GM12878 (cell line): ENCODE results near the gene TRMO. TPM values are rescaled to one million over a fixed set of nuclear protein-coding genes. Genes with fewer than 3 reads are reported as not detected.

Experiments
- ATF7 ChIP-seq: fragments of 450-650 bp; IDR thresholded peaks from 2 replicates; pipeline ENCODE4 v1.6.1; 2016; ENCODE audit warnings: low read depth, mild to moderate bottlenecking
- MEF2A ChIP-seq: IDR thresholded peaks from 2 replicates; pipeline ENCODE4 v1.6.1; 2011; ENCODE audit warnings: low read depth, mild to moderate bottlenecking, low read length, moderate library complexity; ENCODE audit not compliant: insufficient read depth
- polyA plus RNA-seq, 11 experiments: library from polyadenylated mRNA; depleted of rRNA in 4 of 11; unstranded in 6 of 11; stranded (reverse) in 5 of 11; fragments of >200 nt; fragmentation: Nextera tagmentation in 4 of 11; fragmentation: Illumina TruSeq in 1 of 11; extraction: Ambion mirVana in 4 of 11; extraction: Trizol in 1 of 11; gene quantifications; 1 replicate in 1 of 11; 2 replicates in 10 of 11; pipeline versions ENCODE4 v1.2.1 to v1.2.3, GENCODE V29; 2011 to 2016; ENCODE audit warnings: inconsistent platforms in 2 of 11, missing spikeins in 2 of 11, low read depth in 1 of 11
- total RNA-seq, 4 experiments: library from RNA; depleted of rRNA in 3 of 4; stranded (reverse); fragments of >200 nt in 3 of 4; fragmentation: Illumina TruSeq in 1 of 4; extraction: Trizol in 1 of 4; gene quantifications; 2 replicates each; pipeline versions ENCODE4 v1.2.1 to v1.2.3, GENCODE V29; 2013 to 2021
- TF ChIP-seq, protein P1 (sequence below): fragments of 450-650 bp; IDR thresholded peaks from 2 replicates; pipeline ENCODE4 v1.6.1; 2017; ENCODE audit warnings: antibody characterized with exemption, mild to moderate bottlenecking, moderate library complexity
- TF ChIP-seq, protein P2 (sequence below): fragments of 450-650 bp; IDR thresholded peaks from 2 replicates; pipeline ENCODE4 v1.6.1; 2016; ENCODE audit warnings: mild to moderate bottlenecking, moderate library complexity, borderline replicate concordance
- TF ChIP-seq, protein P3 (sequence below): IDR thresholded peaks from 2 replicates; pipeline ENCODE4 v1.6.1; 2012; ENCODE audit warnings: improper control_type of control experiment, low read depth, low read length; ENCODE audit not compliant: insufficient replicate concordance
- TF ChIP-seq, protein P4 (sequence below): fragments of 450-650 bp; IDR thresholded peaks from 2 replicates; pipeline ENCODE4 v1.6.1; 2017; ENCODE audit warnings: mild to moderate bottlenecking, moderate library complexity

The TRMO gene
- total and polyA plus RNA-seq, 10 of the 15 experiments (the other 5 are each of a cell fraction or from before 2014, with no cell fraction given) = 5.8 to 23.6 (median 15.3) TPM

DNA sequence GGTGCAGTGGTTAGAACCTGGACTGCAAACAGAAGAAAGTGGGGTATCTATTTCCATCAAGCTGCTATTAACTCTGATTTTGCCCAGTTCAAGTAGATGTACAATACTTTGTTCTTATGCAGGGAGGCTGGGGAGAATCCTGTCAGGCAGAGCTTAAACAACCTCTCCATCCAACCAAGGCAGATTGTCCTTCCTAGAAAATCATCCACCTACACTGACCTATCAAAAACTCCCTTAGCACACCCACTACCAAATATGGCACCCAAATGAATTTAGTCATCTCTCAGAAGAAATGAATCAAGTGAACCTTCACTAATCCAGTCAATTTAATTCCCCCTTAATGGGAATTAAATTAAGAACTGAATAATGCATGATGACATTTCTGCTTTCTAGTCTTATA lies 34.0 kb upstream of the TRMO start (continued):
- TF ChIP-seq, protein P1, sequence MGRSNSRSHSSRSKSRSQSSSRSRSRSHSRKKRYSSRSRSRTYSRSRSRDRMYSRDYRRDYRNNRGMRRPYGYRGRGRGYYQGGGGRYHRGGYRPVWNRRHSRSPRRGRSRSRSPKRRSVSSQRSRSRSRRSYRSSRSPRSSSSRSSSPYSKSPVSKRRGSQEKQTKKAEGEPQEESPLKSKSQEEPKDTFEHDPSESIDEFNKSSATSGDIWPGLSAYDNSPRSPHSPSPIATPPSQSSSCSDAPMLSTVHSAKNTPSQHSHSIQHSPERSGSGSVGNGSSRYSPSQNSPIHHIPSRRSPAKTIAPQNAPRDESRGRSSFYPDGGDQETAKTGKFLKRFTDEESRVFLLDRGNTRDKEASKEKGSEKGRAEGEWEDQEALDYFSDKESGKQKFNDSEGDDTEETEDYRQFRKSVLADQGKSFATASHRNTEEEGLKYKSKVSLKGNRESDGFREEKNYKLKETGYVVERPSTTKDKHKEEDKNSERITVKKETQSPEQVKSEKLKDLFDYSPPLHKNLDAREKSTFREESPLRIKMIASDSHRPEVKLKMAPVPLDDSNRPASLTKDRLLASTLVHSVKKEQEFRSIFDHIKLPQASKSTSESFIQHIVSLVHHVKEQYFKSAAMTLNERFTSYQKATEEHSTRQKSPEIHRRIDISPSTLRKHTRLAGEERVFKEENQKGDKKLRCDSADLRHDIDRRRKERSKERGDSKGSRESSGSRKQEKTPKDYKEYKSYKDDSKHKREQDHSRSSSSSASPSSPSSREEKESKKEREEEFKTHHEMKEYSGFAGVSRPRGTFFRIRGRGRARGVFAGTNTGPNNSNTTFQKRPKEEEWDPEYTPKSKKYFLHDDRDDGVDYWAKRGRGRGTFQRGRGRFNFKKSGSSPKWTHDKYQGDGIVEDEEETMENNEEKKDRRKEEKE = no peak
- TF ChIP-seq, protein P2, sequence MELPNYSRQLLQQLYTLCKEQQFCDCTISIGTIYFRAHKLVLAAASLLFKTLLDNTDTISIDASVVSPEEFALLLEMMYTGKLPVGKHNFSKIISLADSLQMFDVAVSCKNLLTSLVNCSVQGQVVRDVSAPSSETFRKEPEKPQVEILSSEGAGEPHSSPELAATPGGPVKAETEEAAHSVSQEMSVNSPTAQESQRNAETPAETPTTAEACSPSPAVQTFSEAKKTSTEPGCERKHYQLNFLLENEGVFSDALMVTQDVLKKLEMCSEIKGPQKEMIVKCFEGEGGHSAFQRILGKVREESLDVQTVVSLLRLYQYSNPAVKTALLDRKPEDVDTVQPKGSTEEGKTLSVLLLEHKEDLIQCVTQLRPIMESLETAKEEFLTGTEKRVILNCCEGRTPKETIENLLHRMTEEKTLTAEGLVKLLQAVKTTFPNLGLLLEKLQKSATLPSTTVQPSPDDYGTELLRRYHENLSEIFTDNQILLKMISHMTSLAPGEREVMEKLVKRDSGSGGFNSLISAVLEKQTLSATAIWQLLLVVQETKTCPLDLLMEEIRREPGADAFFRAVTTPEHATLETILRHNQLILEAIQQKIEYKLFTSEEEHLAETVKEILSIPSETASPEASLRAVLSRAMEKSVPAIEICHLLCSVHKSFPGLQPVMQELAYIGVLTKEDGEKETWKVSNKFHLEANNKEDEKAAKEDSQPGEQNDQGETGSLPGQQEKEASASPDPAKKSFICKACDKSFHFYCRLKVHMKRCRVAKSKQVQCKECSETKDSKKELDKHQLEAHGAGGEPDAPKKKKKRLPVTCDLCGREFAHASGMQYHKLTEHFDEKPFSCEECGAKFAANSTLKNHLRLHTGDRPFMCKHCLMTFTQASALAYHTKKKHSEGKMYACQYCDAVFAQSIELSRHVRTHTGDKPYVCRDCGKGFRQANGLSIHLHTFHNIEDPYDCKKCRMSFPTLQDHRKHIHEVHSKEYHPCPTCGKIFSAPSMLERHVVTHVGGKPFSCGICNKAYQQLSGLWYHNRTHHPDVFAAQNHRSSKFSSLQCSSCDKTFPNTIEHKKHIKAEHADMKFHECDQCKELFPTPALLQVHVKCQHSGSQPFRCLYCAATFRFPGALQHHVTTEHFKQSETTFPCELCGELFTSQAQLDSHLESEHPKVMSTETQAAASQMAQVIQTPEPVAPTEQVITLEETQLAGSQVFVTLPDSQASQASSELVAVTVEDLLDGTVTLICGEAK = no peak
- TF ChIP-seq, protein P3, sequence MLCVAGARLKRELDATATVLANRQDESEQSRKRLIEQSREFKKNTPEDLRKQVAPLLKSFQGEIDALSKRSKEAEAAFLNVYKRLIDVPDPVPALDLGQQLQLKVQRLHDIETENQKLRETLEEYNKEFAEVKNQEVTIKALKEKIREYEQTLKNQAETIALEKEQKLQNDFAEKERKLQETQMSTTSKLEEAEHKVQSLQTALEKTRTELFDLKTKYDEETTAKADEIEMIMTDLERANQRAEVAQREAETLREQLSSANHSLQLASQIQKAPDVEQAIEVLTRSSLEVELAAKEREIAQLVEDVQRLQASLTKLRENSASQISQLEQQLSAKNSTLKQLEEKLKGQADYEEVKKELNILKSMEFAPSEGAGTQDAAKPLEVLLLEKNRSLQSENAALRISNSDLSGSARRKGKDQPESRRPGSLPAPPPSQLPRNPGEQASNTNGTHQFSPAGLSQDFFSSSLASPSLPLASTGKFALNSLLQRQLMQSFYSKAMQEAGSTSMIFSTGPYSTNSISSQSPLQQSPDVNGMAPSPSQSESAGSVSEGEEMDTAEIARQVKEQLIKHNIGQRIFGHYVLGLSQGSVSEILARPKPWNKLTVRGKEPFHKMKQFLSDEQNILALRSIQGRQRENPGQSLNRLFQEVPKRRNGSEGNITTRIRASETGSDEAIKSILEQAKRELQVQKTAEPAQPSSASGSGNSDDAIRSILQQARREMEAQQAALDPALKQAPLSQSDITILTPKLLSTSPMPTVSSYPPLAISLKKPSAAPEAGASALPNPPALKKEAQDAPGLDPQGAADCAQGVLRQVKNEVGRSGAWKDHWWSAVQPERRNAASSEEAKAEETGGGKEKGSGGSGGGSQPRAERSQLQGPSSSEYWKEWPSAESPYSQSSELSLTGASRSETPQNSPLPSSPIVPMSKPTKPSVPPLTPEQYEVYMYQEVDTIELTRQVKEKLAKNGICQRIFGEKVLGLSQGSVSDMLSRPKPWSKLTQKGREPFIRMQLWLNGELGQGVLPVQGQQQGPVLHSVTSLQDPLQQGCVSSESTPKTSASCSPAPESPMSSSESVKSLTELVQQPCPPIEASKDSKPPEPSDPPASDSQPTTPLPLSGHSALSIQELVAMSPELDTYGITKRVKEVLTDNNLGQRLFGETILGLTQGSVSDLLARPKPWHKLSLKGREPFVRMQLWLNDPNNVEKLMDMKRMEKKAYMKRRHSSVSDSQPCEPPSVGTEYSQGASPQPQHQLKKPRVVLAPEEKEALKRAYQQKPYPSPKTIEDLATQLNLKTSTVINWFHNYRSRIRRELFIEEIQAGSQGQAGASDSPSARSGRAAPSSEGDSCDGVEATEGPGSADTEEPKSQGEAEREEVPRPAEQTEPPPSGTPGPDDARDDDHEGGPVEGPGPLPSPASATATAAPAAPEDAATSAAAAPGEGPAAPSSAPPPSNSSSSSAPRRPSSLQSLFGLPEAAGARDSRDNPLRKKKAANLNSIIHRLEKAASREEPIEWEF = no peak
- TF ChIP-seq MEF2A (no peak), ATF7 (no peak)
- TF ChIP-seq, protein P4, sequence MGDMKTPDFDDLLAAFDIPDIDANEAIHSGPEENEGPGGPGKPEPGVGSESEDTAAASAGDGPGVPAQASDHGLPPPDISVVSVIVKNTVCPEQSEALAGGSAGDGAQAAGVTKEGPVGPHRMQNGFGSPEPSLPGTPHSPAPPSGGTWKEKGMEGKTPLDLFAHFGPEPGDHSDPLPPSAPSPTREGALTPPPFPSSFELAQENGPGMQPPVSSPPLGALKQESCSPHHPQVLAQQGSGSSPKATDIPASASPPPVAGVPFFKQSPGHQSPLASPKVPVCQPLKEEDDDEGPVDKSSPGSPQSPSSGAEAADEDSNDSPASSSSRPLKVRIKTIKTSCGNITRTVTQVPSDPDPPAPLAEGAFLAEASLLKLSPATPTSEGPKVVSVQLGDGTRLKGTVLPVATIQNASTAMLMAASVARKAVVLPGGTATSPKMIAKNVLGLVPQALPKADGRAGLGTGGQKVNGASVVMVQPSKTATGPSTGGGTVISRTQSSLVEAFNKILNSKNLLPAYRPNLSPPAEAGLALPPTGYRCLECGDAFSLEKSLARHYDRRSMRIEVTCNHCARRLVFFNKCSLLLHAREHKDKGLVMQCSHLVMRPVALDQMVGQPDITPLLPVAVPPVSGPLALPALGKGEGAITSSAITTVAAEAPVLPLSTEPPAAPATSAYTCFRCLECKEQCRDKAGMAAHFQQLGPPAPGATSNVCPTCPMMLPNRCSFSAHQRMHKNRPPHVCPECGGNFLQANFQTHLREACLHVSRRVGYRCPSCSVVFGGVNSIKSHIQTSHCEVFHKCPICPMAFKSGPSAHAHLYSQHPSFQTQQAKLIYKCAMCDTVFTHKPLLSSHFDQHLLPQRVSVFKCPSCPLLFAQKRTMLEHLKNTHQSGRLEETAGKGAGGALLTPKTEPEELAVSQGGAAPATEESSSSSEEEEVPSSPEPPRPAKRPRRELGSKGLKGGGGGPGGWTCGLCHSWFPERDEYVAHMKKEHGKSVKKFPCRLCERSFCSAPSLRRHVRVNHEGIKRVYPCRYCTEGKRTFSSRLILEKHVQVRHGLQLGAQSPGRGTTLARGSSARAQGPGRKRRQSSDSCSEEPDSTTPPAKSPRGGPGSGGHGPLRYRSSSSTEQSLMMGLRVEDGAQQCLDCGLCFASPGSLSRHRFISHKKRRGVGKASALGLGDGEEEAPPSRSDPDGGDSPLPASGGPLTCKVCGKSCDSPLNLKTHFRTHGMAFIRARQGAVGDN = no peak
